ENCODE measurements around the gene TMEM108.

DNA sequence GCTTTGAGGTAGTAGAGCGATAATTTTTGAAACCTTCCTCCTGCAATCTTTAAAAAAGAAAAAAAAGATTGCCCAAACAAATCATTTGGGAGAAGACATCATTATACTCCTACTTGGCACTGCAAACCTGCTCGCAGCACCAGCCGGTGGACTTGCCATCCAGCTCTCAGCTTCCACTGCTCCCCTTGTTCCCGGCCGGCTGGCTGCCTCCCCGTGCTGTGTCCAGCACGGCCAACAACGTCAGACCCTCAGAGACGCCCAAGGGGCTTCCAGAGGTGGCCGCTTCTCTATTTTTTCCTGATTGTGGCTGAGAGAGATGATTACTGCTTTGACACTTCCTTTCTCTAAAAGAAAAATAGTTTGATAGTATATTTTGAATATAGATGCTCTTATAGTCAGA lies 358.7 kb downstream of the TMEM108 start:
- TF ChIP-seq EP300 (conservative IDR thresholded peaks at IDR 0.05; ENCODE audit: poor library complexity, severe bottlenecking) (no peak), TAF1 (IDR thresholded peaks at IDR 0.05; ENCODE audit: low read depth) (no peak)

Data from neural cell (in vitro differentiated cells).